B cell (primary cell): ENCODE results near the gene FBXO42.

ENCODE experiments used
- EZH2 ChIP-seq: IDR thresholded peaks from 2 replicates; pipeline ENCODE4 v1.6.1; 2012; ENCODE audit warnings: borderline replicate concordance, low read depth, mild to moderate bottlenecking, moderate library complexity, low read length; ENCODE audit not compliant: insufficient read depth, poor library complexity, severe bottlenecking
- TF ChIP-seq, protein P1 (sequence below): fragments of 200-600 bp; IDR thresholded peaks from one replicate; pipeline ENCODE4 v1.8.0; 2022; ENCODE audit warnings: antibody characterized with exemption, mild to moderate bottlenecking

DNA sequence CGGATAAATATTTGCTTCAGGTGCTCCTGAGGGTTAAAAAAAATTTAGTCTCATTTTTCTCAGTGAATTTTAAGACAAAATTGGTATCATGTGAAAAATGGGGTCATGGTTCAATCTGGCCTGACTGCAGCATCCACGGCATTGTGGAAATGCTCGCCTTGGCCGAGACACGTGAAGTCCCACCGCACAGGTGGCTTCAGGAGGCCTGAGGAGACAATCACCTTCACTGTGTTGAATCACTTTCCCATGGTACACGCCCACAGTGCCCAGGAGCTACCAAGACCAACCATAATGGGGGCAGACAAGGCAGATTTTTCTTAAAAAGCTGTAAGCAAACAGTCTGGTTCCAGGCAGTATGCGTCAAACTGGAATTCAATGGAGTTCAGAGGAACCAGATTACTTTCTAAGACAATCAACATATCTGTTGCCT, 104.3 kb downstream of the FBXO42 start:
- TF ChIP-seq, protein P1, sequence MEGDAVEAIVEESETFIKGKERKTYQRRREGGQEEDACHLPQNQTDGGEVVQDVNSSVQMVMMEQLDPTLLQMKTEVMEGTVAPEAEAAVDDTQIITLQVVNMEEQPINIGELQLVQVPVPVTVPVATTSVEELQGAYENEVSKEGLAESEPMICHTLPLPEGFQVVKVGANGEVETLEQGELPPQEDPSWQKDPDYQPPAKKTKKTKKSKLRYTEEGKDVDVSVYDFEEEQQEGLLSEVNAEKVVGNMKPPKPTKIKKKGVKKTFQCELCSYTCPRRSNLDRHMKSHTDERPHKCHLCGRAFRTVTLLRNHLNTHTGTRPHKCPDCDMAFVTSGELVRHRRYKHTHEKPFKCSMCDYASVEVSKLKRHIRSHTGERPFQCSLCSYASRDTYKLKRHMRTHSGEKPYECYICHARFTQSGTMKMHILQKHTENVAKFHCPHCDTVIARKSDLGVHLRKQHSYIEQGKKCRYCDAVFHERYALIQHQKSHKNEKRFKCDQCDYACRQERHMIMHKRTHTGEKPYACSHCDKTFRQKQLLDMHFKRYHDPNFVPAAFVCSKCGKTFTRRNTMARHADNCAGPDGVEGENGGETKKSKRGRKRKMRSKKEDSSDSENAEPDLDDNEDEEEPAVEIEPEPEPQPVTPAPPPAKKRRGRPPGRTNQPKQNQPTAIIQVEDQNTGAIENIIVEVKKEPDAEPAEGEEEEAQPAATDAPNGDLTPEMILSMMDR: no peak
- no peak for TF ChIP-seq EZH2
